GM19099 (cell line): ENCODE measurements around the gene CPA4.

ENCODE experiments used
- POLR2A ChIP-seq: IDR thresholded peaks from 3 replicates; pipeline ENCODE4 v1.6.1; 2011; ENCODE audit warnings: low read depth; ENCODE audit not compliant: insufficient read length; ENCODE audit errors: extremely low read depth

Gene CPA4

DNA sequence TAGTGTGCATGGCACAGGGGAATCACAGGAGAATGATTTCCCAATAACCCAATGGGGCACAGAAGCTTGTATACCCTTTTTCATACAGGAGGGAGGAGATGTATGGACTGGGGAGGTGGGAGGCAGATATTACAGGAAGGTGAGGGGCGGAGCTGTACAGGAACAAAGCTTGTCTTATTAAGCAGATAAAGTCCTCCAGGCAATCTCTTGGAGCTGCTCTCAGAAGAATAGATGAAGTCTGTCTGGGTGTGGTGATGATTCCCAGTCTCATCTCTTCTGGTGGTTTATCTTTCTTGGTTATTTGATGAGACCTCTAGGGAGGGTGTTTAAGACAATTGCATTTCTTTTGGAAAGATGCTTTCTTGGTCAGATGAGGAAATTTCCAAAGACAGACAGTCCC is 26.6 kb downstream of the CPA4 start:
- TF ChIP-seq POLR2A, result no peak

DNA sequence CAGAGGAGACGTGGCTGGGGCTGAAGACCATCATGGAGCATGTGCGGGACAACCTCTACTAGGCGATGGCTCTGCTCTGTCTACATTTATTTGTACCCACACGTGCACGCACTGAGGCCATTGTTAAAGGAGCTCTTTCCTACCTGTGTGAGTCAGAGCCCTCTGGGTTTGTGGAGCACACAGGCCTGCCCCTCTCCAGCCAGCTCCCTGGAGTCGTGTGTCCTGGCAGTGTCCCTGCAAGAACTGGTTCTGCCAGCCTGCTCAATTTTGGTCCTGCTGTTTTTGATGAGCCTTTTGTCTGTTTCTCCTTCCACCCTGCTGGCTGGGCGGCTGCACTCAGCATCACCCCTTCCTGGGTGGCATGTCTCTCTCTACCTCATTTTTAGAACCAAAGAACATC is 29.7 kb downstream of the CPA4 start:
- TF ChIP-seq POLR2A, result no peak

DNA sequence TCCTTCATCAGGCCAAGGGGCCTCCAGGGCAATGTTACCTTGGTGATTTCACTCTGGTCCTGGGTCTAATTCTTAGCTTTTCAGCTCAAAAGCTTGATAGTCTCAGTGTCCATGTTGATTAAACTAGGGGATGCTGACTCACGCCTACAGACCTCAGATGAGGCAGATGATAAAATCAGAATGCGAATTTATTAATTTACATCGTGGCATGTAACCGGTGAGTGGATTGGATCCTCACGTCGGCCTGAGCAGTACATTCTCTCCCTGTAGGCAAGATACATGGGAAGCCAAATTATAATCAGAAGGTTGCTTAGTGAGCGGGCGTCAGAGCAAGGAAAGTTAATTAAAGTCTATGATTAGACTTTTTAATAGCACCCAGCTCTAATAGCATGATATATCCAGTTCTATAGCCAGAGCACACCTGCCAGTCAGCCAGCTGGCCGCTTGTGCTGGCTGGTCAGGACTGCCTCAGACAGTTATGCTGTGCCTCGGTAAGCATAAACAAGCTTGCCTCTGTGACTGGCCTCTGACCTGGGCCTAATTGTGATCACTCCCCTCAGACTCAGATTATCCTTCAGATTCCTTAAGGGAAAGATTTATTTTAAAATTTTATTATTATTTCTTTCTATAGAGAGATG is 31.5 kb downstream of the CPA4 start:
- TF ChIP-seq POLR2A, result no peak

DNA sequence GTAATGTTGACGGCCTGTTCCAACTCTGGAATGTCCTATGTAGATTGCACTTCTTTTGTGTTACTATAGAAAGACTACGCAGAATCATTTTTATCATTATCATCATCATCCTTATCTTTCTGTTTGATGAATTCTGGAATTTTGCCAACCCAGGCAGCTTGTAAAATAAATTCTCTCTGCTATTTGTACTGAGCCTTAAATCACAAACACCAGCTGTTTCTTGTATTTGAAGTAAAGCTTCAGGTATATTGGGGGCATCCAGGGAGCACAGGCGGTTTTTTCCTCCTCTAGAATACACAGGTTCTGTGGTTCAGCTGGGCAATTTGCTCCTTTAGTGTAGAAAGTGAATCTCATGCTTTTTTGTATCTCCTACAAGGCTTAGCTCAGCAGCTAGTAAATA is 36.7 kb downstream of the CPA4 start:
- TF ChIP-seq POLR2A, result no peak

DNA sequence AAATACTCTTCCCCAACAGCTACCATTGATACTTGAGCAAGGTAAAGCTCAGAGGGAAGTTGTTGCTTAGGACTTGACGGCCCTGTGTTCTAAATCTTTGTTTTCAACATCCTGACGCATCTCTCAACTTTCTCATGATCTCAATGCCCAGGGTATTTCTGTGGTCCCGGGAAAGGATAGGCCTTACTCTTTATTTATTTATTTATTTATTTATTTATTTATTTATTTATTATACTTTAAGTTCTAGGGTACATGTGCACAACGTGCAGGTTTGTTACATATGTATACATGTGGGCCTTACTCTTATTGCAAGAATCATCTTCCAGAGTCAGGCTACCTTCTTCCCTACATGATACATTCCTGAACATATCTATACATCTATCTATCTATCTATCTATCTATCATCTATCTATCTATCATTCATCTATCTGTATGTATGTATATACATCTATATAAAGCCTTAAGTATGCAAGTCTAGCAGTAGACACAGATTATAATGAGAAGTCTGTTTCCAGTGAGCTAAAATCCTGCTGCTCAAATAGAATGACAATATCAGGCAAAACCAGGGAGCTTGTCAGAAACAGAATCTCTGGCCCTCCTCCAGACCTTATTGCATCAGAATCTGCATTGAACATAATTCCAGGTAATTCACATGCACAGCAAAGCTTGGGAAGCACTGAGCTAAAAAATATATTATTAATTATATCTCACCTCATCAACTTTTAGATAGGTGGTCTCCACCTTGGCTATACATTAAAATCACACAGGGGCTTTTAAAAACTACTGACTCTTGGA is 39.5 kb downstream of the CPA4 start:
- TF ChIP-seq POLR2A, result no peak

DNA sequence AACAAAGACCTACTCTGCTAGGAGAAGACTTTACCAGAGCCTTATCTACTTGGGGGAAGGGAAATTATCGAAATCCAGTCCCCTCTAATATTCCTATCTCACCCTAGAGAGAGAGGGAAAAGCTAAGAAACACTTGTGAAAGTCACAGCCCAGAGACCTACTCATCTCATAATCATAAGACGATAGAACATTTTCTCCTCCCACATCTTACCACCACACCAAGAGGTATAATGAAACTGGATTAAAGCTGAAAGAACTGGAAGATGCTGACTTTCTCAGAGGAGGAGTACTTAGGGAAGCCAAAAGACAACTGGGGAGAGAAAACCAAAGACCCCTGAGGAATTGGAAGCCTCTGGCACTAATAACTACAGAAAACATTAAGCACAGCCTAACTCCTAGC is 40.9 kb downstream of the CPA4 start:
- TF ChIP-seq POLR2A, result no peak

- no peak for TF ChIP-seq POLR2A
Measured at GRCh38 chr7:130334274-130334673, 41.3 kb downstream of the CPA4 start.

GRCh38 chr7:130337410-130337971 is 44.5 kb downstream of the CPA4 start:
- no peak for TF ChIP-seq POLR2A

DNA sequence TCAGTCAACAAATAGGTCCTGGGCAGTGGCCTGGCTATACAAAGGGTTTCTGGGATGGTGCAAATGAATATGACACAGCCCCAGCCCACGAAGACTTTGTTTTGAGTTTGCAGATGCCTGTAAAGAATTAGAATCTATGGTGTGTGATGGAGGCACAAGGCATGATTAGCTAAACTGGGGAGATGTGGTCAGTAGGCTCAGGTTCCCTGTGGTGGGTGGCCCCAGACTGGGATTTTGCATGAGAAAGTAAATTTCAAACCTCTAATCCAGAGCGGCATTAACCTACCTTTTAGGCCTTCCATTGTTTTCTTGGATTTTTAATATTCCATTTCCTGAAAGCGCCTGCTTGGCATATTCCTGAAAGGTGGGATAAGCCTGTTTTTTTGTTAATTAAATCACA is 45.3 kb downstream of the CPA4 start:
- TF ChIP-seq POLR2A, result no peak

- TF ChIP-seq POLR2A, result no peak
Measured at GRCh38 chr7:130341882-130342281, 48.9 kb downstream of the CPA4 start.

DNA sequence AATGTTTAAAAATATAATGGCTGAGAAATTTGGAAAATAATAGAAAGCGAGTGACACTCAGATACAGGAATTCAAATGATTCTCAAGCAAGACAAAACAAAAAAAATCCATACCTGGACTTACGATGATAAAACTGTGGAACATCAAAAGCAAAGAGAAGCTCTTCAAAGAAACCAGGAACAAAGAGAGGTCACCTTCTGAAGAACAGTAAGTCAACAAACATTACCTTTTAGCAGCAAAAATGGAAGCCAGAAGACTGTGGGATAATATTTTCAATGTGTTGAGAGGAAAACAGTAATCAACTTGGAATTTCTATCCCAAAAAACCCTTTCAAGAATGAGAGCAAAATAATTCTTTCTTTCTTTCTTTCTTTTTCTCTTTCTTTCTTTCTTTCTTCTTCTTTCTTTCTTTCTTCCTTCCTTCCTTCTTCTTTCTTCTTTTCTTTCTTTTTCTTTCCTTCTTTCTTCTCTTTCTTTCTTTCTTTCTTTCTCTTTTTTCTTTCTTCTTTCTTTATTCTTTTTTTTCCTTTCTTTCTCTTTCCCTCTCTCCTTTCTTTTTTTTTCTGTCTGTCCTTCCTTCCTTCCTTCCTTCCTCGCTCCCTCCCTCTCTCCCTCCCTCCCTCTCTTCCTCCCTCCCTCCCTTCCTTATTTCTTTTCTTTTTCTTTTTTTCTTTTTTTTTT is 49.9 kb downstream of the CPA4 start:
- no peak for TF ChIP-seq POLR2A

GRCh38 chr7:130344271-130344866 is 51.4 kb downstream of the CPA4 start, which contains the start of gene CPA5:
CPA5 (plus strand) TSS chr7:130344816; CDS start chr7:130346486, 1,670 bp downstream.
- TF ChIP-seq POLR2A, result no peak

GRCh38 chr7:130345136-130345535 is 52.2 kb downstream of the CPA4 start:
- no peak for TF ChIP-seq POLR2A

GRCh38 chr7:130345725-130346124 is 52.8 kb downstream of the CPA4 start:
- no peak for TF ChIP-seq POLR2A
